Effector memory CD4-positive, alpha-beta T cell (primary cell): ENCODE data around the gene LIX1.

ENCODE experiments used
- DNase-seq, 3 donors: peaks; one replicate each; pipeline ENCODE4 v3.0.0-alpha.2; 2020
- H3K27ac ChIP-seq: 2 replicates; pipeline ENCODE4 v1.7.0; 2013; ENCODE audit warnings: mild to moderate bottlenecking, low read length, moderate library complexity; ENCODE audit not compliant: insufficient read depth, poor library complexity, severe bottlenecking
- H3K27me3 ChIP-seq: replicated peaks from 2 replicates; pipeline ENCODE4 v1.7.0; 2013; ENCODE audit warnings: mild to moderate bottlenecking, low read length; ENCODE audit not compliant: insufficient read depth, control insufficient read depth, poor library complexity, severe bottlenecking
- H3K36me3 ChIP-seq: 2 replicates; pipeline ENCODE4 v1.7.0; 2013; ENCODE audit warnings: mild to moderate bottlenecking, low read length, moderate library complexity; ENCODE audit not compliant: control insufficient read depth, insufficient read depth
- H3K4me1 ChIP-seq: 2 replicates; pipeline ENCODE4 v1.7.0; 2013; ENCODE audit warnings: low read length, mild to moderate bottlenecking; ENCODE audit not compliant: control insufficient read depth, insufficient read depth, poor library complexity, severe bottlenecking
- H3K4me3 ChIP-seq: 2 replicates; pipeline ENCODE4 v1.7.0; 2013; ENCODE audit warnings: low read length, low read depth, mild to moderate bottlenecking; ENCODE audit not compliant: insufficient read depth, poor library complexity, severe bottlenecking
- H3K9me3 ChIP-seq: 2 replicates; pipeline ENCODE4 v1.7.0; 2013; ENCODE audit warnings: mild to moderate bottlenecking, low read length, moderate library complexity; ENCODE audit not compliant: control insufficient read depth

LIX1 gene

DNA sequence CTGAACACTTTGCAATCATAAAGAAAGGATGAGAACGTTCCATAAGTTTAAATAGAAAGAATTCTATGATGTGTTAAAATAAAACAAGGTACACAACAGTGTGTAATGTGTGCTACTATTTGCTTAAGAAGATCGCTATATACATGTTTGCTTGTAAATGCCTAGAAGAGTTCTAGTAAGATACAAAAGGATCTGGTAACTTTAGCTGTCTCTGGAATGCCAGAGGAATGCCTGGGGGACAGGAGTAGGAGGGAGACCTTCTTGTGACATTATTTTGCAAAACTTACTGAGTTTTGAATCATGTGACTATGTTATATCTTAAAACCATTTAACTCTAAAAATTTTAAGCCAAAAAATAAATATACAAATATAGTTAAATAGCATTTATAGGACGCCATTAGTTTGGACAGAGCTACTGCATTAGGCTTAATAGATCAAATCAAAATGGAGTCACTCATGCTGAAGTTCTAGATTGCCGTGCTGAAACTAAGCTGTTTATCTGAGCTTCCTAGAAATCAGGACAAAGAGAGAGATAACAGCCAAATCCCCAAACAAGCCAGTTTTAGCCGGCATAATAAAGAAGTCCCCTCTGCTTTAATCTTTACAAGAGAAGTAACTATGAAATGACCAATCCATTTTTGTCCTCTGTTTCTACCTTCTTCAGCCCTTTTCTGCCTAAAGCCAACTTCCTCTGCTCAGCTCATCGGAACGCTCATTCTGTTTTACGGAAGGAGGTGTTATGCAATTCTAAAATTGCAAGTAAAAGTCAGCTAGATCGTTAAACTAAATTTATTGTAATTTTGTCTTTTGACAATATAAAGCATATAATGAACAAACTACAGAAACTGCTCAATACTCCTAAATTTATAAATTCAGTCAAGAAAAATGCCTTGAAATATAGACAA lies 44.8 kb downstream of the LIX1 start:
- no peaks in the 10 kb centered on the region for H3K9me3 ChIP-seq
- DNase-seq, result no peak
- H3K27ac ChIP-seq, result no peak overlapping the region
- no peaks in the 10 kb centered on the region for H3K27me3 ChIP-seq
- H3K36me3 ChIP-seq, result no peaks in the 10 kb centered on the region
- H3K4me3 ChIP-seq, result no peak overlapping the region
- no peaks in the 10 kb centered on the region for H3K4me1 ChIP-seq

DNA sequence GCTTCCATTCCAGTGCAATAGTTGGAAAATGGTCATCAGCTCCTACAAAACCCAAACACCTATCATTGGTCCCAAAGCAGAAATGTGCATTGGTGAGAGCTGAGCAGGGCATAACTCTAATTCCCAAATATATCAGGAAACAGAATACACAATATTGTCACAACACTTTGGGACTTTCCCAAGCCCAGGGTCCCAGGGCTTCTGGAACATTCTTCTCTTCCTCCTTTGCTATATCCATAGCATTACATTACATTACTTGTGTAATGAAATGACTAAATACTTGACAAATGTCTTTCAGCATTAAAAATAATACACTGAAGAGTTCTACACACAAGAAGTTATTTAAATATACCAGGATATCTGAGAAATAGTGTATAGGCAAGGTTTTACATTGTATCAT lies 45.6 kb downstream of the LIX1 start:
- Histone ChIP-seq H3K4me1 (no peaks in the 10 kb centered on the region), H3K4me3 (no peak overlapping the region), H3K36me3 (no peaks in the 10 kb centered on the region), H3K9me3 (no peaks in the 10 kb centered on the region), H3K27ac (no peak overlapping the region), H3K27me3 (no peaks in the 10 kb centered on the region)
- DNase-seq, result no peak

DNA sequence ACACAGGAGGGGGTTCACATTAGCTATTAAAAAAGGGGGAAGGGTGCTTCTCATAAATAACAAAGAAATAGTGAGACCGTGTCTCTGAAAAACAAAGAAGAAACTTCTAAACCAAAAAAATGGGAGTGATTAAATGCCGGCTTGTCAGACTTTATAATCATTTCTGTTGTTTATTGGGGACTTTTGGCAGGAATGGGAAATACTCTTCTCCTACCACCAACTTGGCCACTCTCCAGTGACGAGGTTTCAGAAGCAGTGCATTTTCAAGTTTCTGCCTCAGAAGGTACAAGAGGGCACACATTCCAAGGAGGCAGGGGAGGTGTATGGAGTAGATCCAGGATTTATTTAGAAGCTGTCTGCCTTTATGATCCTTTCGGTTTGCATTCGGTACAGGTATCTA lies 46.2 kb downstream of the LIX1 start:
- DNase-seq, result no peak
- Histone ChIP-seq H3K36me3 (no peaks in the 10 kb centered on the region), H3K4me3 (no peak overlapping the region), H3K4me1 (no peaks in the 10 kb centered on the region), H3K9me3 (no peaks in the 10 kb centered on the region), H3K27me3 (no peaks in the 10 kb centered on the region), H3K27ac (no peak overlapping the region)

DNA sequence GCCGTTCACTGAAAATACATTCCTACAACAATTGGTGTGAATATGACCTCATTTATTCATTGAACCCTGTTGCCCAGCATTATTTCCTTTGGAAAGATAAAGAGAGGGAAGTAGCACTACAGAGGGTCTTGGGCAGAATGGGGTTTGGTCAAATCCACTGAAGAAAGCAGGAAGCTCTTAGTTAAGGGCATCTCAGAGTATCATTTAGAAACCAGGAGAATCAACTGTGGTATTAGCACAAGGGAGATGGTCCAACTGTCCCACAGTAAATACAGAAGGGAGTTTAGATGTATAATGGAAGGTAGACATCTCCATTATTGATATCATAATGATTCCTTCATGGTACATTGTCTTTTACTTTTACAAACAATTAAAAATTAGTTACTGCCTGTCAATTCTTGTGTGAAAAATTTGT lies 47.1 kb downstream of the LIX1 start:
- Histone ChIP-seq H3K36me3 (no peaks in the 10 kb centered on the region), H3K9me3 (no peaks in the 10 kb centered on the region), H3K27ac (no peak overlapping the region), H3K4me1 (no peaks in the 10 kb centered on the region), H3K27me3 (no peaks in the 10 kb centered on the region), H3K4me3 (no peak overlapping the region)
- DNase-seq, result no peak

DNA sequence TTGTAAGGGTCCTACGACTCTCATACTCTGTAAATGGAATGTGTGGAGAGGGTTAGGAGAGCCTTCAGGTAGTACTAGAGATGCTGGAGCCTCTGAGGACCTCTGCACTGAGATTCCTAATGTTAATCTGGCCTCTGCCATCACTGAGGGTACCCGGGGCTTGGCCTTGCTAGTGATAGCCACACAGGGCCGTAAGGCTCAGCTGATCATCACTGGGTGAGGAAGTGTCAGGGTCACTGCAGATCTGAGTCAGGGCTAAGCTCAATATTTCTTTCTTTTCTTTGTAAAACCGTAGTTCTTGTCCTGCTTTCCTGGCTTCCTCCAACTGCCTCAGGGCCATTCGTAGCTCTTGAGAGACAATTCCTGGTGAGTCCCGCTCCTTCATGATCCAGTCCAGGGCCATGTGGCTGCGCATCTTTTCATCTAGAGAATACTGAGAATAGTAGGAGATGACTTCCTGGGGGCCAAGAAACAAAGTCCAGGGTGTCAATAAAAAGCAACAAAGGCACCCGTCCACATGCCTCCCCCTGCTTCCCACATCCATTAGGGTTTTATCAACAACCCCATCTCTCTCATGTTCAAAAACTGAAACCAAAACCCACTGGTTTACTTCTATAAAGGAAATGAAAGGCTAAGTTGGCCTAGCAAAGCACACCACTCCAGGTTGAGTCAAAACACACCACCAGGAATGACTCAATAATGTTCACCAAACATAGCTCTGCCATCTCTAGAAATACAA lies 47.7 kb downstream of the LIX1 start:
- no peak overlapping the region for H3K4me3 ChIP-seq
- H3K27me3 ChIP-seq, result no peaks in the 10 kb centered on the region
- DNase-seq, result no peak
- no peaks in the 10 kb centered on the region for H3K36me3 ChIP-seq
- no peaks in the 10 kb centered on the region for H3K4me1 ChIP-seq
- H3K27ac ChIP-seq, result no peak overlapping the region
- no peaks in the 10 kb centered on the region for H3K9me3 ChIP-seq

DNA sequence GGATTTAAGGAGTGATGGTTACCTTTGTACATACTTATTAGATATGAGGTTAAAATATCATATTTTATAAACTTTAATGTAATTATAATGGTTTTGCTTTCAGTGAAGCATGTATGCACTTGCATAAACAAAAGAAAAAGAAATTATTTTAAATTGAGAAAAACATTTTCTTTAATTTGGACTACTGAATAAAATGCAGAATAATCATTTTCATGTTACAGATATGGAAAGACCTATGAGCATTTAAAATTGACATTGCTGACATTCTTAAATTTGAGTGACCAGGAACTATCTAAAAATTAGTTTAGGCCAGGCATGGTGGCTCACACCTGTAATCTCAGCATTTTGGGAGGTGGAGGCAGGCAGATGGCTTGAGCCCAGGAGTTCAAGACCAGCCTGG lies 49.2 kb downstream of the LIX1 start:
- Histone ChIP-seq H3K9me3 (no peaks in the 10 kb centered on the region), H3K4me3 (no peak overlapping the region), H3K27ac (no peak overlapping the region), H3K36me3 (no peaks in the 10 kb centered on the region), H3K27me3 (no peaks in the 10 kb centered on the region), H3K4me1 (no peaks in the 10 kb centered on the region)
- DNase-seq, result no peak

DNA sequence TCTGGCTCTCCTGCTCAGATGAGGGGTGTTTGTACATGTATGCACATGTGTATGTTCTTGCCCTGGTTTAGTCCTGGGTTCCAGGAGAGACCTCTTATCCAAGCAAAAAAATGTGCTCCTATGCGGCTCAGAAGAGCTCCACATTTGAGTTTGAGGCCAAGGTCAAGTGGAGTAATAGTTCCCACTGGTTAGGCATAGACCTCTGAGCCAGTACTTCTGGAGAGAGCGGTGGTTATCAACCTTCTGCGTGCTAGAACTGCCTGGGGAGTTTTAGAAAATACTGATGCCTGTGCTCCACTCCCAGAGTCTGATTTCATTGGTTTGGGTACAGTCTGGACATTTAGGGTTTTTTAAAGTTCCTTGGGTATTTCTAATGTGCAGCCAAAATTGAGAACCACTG lies 51.5 kb downstream of the LIX1 start:
- Histone ChIP-seq H3K27me3 (no peaks in the 10 kb centered on the region), H3K27ac (no peak overlapping the region), H3K36me3 (no peaks in the 10 kb centered on the region), H3K4me1 (no peaks in the 10 kb centered on the region), H3K4me3 (no peak overlapping the region), H3K9me3 (no peaks in the 10 kb centered on the region)
- no peak for DNase-seq

DNA sequence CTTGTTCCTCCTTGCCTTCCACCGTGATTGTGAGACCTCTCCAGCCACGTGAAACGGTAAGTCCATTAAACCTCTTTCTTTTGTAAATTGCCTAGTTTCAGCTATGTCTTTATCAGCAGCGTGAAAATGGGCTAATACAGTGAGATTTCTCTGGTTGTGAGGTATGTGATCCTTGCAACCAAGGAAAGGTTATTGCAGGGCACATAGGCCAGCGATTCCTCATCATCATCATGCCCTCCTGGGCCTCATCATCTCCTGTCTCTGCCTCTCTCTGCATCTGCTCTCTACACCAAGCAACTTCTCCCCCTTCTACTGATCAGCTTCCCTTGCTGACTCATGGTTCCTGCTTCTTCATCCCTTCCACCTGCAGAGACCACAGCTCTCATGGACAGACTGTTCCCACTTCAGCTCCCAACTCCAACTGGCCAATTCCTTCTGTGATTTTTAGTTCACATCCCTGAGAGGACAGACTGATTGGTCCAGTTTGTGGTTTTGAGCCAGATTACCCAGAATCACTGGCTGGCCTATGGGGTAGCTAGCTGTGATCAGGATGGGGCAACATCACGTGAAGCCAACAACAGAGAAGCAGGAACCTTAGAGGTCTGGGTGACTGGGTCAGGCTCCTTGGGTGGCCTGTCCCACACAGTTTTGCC lies 53.1 kb downstream of the LIX1 start:
- H3K4me1 ChIP-seq, result no peaks in the 10 kb centered on the region
- no peaks in the 10 kb centered on the region for H3K9me3 ChIP-seq
- H3K4me3 ChIP-seq, result no peak overlapping the region
- no peak for DNase-seq
- no peak overlapping the region for H3K27ac ChIP-seq
- no peaks in the 10 kb centered on the region for H3K36me3 ChIP-seq
- H3K27me3 ChIP-seq, result no peaks in the 10 kb centered on the region

DNA sequence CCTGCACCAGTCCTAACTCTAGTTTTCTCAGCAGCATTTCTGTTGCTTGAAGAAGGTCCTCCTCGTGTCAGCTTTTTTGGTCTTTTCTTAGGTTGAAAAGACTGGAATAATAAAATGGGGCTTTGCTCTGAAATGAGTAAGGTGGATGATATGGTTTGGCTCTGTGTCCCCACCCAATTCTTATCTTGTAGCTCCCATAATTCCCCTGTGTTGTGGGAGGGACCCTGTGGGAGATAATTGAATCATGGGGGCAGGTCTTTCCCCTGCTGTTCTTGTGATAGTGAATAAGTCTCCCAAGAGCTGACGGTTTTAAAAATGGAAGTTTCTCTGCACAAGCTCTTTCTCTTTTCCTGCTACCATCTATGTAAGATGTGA lies 53.6 kb downstream of the LIX1 start:
- no peaks in the 10 kb centered on the region for H3K4me1 ChIP-seq
- H3K27ac ChIP-seq, result no peak overlapping the region

DNA sequence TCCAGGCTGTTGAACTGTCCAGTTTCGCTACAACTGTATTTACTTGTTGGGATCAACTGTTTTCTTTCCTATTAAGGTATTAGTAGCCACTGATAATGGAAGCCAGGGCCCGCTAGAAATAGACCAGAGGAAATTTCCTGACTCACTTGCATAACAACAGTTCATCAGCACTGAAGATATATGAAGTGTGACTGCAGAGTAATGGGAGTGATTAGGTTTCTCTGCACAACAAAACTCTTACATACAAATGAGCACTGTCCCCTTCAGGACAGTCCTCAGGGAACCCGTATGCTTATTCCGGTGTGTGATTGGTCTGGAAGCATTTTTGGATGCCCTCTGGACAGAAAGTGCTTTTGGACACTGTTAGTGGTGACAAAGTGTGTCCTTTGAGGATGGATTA lies 55.3 kb downstream of the LIX1 start:
- Histone ChIP-seq H3K9me3 (no peaks in the 10 kb centered on the region), H3K4me1 (no peaks in the 10 kb centered on the region), H3K36me3 (no peaks in the 10 kb centered on the region), H3K27me3 (no peaks in the 10 kb centered on the region), H3K27ac (no peak overlapping the region), H3K4me3 (no peak overlapping the region)
- DNase-seq, result no peak

More for the DNA sequence above, 53.6 kb downstream of the LIX1 start:
- no peak for DNase-seq
- Histone ChIP-seq H3K27me3 (no peaks in the 10 kb centered on the region), H3K36me3 (no peaks in the 10 kb centered on the region), H3K9me3 (no peaks in the 10 kb centered on the region), H3K4me3 (no peak overlapping the region)
